ENCODE results near the gene IL11. TPM values are rescaled to one million over a fixed set of nuclear protein-coding genes. Genes with fewer than 3 reads are reported as not detected.

IL11 gene
- total and polyA plus RNA-seq, 4 donors = 0.26 to 0.74 (median 0.41) TPM; not detected in 1

DNA sequence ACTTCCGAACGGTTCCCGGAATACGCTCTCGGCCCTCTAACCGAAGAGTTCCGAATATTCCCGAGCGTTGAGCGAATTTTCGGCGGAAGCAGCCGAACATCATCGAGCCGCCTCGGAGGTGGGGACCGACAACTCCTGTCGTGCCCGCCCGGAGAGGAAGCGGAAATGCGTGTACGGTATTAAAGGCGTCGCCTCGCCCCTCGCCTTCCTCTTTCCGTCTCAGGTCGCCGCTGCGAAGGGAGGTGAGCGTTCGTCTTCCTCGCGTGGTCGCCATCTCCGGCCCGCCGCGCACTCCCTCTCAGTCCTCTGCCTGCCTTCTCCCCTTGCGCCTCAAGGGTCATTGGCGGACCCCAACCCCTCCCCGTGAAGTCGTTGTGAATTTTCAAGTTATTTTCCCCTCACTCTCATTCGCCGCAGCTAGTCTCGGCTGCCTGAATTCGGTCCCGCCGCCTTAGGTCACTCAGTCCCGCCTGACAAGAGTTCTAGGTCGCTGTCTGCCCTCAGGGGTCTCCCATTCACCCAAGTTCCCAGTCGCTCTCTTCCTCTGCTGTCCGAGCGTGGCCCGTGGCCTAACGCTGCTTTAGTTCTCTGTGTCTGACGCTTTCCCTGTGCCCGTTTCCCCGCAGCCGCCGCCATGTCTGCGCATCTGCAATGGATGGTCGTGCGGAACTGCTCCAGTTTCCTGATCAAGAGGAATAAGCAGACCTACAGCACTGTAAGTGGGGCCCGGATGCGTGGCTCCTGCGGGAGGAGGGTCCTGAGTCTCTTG is 15.6 kb upstream of the IL11 start, which contains the start of gene RPL28:
Gene RPL28, plus strand, starts transcription at position 209 of the 769 bp plus-strand sequence. Its CDS starts 426 bp downstream, at position 635.
- H3K27me3 ChIP-seq (ENCODE audit: control insufficient read depth in 3 of 3, insufficient read depth in 3 of 3, low read length in 2 of 3) = peaks cover 0 to 2% (median 0%) of the 10 kb centered on the region in 3 donors
- peaks cover 3 to 35% (median 21%) of the 10 kb centered on the region in 4 donors for H3K36me3 ChIP-seq (ENCODE audit: control insufficient read depth in 4 of 4, insufficient read depth in 4 of 4, low read length in 4 of 4)
- H3K4me1 ChIP-seq (ENCODE audit: control insufficient read depth in 5 of 5, insufficient read depth in 5 of 5, low read length in 5 of 5) = peaks cover 7 to 41% (median 22%) of the 10 kb centered on the region in 5 donors
- WGBS, 2 donors = 0% methylated on average over 67 to 68 of the region's 68 CpGs
- peak within 1 kb of the TSS; percentile 97 for H3K4me3 ChIP-seq
- peak; percentile 84 for ATAC-seq (ENCODE audit: insufficient read depth, low FRiP score)
- H3K27ac ChIP-seq (ENCODE audit: low read depth in 1 of 2, low read length in 1 of 2) = peak within 1 kb of the TSS; percentile 93 to 97
- TF ChIP-seq, protein P1, sequence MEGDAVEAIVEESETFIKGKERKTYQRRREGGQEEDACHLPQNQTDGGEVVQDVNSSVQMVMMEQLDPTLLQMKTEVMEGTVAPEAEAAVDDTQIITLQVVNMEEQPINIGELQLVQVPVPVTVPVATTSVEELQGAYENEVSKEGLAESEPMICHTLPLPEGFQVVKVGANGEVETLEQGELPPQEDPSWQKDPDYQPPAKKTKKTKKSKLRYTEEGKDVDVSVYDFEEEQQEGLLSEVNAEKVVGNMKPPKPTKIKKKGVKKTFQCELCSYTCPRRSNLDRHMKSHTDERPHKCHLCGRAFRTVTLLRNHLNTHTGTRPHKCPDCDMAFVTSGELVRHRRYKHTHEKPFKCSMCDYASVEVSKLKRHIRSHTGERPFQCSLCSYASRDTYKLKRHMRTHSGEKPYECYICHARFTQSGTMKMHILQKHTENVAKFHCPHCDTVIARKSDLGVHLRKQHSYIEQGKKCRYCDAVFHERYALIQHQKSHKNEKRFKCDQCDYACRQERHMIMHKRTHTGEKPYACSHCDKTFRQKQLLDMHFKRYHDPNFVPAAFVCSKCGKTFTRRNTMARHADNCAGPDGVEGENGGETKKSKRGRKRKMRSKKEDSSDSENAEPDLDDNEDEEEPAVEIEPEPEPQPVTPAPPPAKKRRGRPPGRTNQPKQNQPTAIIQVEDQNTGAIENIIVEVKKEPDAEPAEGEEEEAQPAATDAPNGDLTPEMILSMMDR (IDR thresholded peaks at IDR 0.05; ENCODE audit: control extremely low read depth, extremely low read depth) = no peak
- peak; percentile 99 to 100 (median 99) for DNase-seq
- H3K9me3 ChIP-seq (ENCODE audit: control insufficient read depth in 4 of 4, insufficient read depth in 3 of 4, low read length in 3 of 4) = peaks cover 0 to 2% (median 0%) of the 10 kb centered on the region in 4 donors
- H3K9ac ChIP-seq (ENCODE audit: insufficient read depth in 1 of 2, low read length in 2 of 2) = peak within 1 kb of the TSS; percentile 76 to 97

DNA sequence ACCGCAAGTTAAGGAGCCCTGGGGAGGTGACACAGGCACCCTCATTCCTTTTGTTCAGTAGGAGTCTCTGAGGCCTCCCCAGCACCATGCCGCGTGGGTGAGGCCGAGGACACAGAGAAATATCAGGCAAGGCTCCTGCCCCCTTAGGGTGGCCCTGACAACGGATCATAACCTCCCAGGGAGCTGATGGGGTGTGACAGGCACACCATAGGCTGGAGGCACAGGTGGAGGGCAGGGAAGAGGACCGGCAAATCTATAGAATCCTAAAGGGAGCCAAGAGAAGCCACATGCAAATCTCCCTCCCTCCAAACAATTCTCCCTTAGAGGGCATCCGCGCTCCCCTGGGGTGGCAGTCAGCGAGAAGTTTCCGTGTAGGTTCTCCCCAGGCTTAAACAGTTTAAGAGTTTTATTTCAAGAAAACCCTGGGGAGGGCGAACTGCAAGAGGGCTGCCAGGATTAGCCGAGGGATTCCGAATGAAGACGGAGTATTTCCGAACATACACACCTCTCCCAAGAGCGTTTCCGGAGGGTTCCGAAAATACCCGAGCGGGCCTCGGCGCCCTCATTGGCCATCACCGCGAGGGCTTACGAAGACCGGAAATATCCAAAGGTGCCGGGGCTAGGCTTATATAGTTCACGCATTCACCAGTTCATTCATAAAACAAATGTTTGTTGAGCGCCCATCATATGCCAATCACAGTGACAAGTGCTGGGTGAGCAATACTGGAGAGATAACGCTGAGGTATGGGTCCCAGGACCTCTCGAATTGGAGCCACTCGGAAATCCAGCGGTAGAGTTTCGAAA is 14.9 kb upstream of the IL11 start:
- Histone ChIP-seq H3K9me3 (ENCODE audit: control insufficient read depth in 4 of 4, insufficient read depth in 3 of 4, low read length in 3 of 4) (peaks cover 0 to 2% (median 0%) of the 10 kb centered on the region in 4 donors), H3K36me3 (ENCODE audit: control insufficient read depth in 4 of 4, insufficient read depth in 4 of 4, low read length in 4 of 4) (peaks cover 3 to 30% (median 19%) of the 10 kb centered on the region in 4 donors), H3K4me3 (peak overlapping the region; percentile 35), H3K27ac (ENCODE audit: low read depth in 1 of 2, low read length in 1 of 2) (peak overlapping the region; percentile 93 to 97), H3K27me3 (ENCODE audit: control insufficient read depth in 3 of 3, insufficient read depth in 3 of 3, low read length in 2 of 3) (peaks cover 0 to 2% (median 0%) of the 10 kb centered on the region in 3 donors), H3K9ac (ENCODE audit: insufficient read depth in 1 of 2, low read length in 2 of 2) (peak overlapping the region; percentile 65 to 97), H3K4me1 (ENCODE audit: control insufficient read depth in 5 of 5, insufficient read depth in 5 of 5, low read length in 5 of 5) (peaks cover 7 to 41% (median 22%) of the 10 kb centered on the region in 5 donors)
- peak; percentile 76 for ATAC-seq (ENCODE audit: insufficient read depth, low FRiP score)
- WGBS, 2 donors = 5 to 6% methylated on average over 34 of the region's 34 CpGs
- peak; percentile 95 to 99 (median 97) for DNase-seq
- TF ChIP-seq, protein P1 (IDR thresholded peaks at IDR 0.05; ENCODE audit: control extremely low read depth, extremely low read depth) = no peak

DNA sequence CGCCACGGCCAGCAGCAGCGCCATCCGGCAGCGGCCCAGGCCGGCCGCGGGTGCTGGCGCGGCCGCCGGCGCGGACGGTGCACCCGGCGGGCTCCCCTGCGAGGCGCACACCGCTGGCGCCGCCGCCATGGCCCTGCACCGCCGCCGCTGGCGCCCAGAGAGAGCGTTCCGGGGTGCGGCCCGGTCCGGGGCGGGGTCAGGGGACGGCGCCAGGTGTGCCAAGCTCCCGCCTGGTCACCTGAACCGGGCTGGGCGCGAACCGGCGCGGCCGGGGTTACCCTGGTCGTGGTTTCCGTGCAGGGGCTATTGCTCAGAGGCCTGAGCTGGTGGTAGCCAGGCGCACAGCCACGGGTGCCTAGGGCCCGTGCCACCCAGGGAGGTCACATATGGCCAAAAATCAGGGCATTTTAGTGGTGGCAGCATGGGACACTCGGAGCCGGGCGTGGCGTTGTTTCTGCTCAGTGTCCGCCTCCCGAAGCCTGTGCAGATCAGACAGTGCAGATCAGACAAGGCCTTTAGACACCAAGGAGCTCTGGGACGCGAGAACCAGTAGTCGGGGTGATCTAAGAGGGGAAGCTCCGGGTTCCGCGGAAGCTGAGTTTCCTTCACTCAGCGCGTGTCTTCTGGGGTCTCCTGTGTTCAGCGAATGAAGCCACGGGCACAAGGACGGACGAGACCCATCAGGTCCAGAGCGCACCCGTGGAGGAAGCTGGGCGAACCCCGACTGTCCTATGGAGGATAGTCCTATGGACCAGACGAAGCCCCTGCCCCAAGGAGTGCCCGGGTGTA is 14.1 kb upstream of the IL11 start, which contains the start of gene TMEM238:
Gene TMEM238, minus strand, starts transcription at position 162 of the 789 bp plus-strand sequence. Its CDS starts 33 bp downstream, at position 129.
- peaks cover 0 to 2% (median 0%) of the 10 kb centered on the region in 3 donors for H3K27me3 ChIP-seq (ENCODE audit: control insufficient read depth in 3 of 3, insufficient read depth in 3 of 3, low read length in 2 of 3)
- TF ChIP-seq, protein P1 (IDR thresholded peaks at IDR 0.05; ENCODE audit: control extremely low read depth, extremely low read depth) = no peak
- 9 to 18% methylated on average over 53 to 72 of the region's 72 CpGs for WGBS, 2 donors
- ATAC-seq (ENCODE audit: insufficient read depth, low FRiP score) (no peak), DNase-seq (peak in 1 of 3 donors; percentile 25)
- H3K36me3 ChIP-seq (ENCODE audit: control insufficient read depth in 4 of 4, insufficient read depth in 4 of 4, low read length in 4 of 4) = peaks cover 3 to 22% (median 13%) of the 10 kb centered on the region in 4 donors
- H3K27ac ChIP-seq (ENCODE audit: low read depth in 1 of 2, low read length in 1 of 2) = peak within 1 kb of the TSS; percentile 93 to 97
- peak within 1 kb of the TSS; percentile 34 to 97 for H3K9ac ChIP-seq (ENCODE audit: insufficient read depth in 1 of 2, low read length in 2 of 2)
- H3K9me3 ChIP-seq (ENCODE audit: control insufficient read depth in 4 of 4, insufficient read depth in 3 of 4, low read length in 3 of 4) = peaks cover 0 to 2% (median 0%) of the 10 kb centered on the region in 4 donors
- peaks cover 7 to 41% (median 22%) of the 10 kb centered on the region in 5 donors for H3K4me1 ChIP-seq (ENCODE audit: control insufficient read depth in 5 of 5, insufficient read depth in 5 of 5, low read length in 5 of 5)
- H3K4me3 ChIP-seq = peak within 1 kb of the TSS; percentile 50
